Aorta (tissue), 5 donors: ENCODE results near the gene CCDC137. TPM values are rescaled to one million over a fixed set of nuclear protein-coding genes. Genes with fewer than 3 reads are reported as not detected.

ENCODE experiments used
- ATAC-seq: fragments of 200-7000 bp; cut with Tn5 transposase; one replicate; pipeline ENCODE4 v1.9.1; 2022; ENCODE audit warnings: moderate library complexity; ENCODE audit not compliant: low FRiP score
- DNase-seq, 2 donors: peaks; one replicate each; pipeline ENCODE4 v3.0.0-alpha.2; 2020
- H3K27ac ChIP-seq, 2 donors: one replicate each; pipeline ENCODE4 v1.5.1; 2013; ENCODE audit warnings: low read length in 2 of 2, mild to moderate bottlenecking in 2 of 2, moderate library complexity in 2 of 2, control low read depth in 1 of 2, inconsistent platforms in 1 of 2, low read depth in 1 of 2
- H3K27me3 ChIP-seq, 2 donors: one replicate each; pipeline ENCODE4 v1.6.1; 2013; ENCODE audit warnings: control low read depth in 1 of 2, low read length in 1 of 2, mild to moderate bottlenecking in 1 of 2, moderate library complexity in 1 of 2; ENCODE audit not compliant: insufficient read depth in 2 of 2, control insufficient read depth in 1 of 2
- H3K36me3 ChIP-seq, 2 donors: one replicate each; pipeline ENCODE4 v1.6.1; 2013; ENCODE audit warnings: control low read depth in 1 of 2, low read length in 1 of 2, mild to moderate bottlenecking in 1 of 2; ENCODE audit not compliant: insufficient read depth in 2 of 2, control insufficient read depth in 1 of 2
- H3K4me1 ChIP-seq, 2 donors: one replicate each; pipeline ENCODE4 v1.6.1; 2013; ENCODE audit warnings: low read length in 2 of 2, control low read depth in 1 of 2, mild to moderate bottlenecking in 1 of 2, moderate library complexity in 1 of 2; ENCODE audit not compliant: insufficient read depth in 2 of 2, control insufficient read depth in 1 of 2
- H3K4me3 ChIP-seq, 2 donors: one replicate each; pipeline ENCODE4 v1.5.1; 2013; ENCODE audit warnings: low read length in 2 of 2, control low read depth in 1 of 2, mild to moderate bottlenecking in 1 of 2
- H3K9me3 ChIP-seq: one replicate; pipeline ENCODE4 v1.6.1; 2013; ENCODE audit warnings: mild to moderate bottlenecking, low read length; ENCODE audit not compliant: control insufficient read depth
- WGBS, 2 donors: extraction: QIAGEN DNeasy Blood & Tissue Kit; methylation state at CpG; one replicate each; pipeline ENCODE4 v1.1.7; 2013; 5-methylcytosine and 5-hydroxymethylcytosine counted together
- intact Hi-C, 2 donors: fragments of 100-400 bp; cut with DNase I; formaldehyde crosslinking; loops; one replicate each; pipeline versions ENCODE4 v1.14.2 to v1.15.0; 2022
- polyA plus RNA-seq, 2 donors: library from polyadenylated mRNA; stranded (reverse); fragments of 200-250 nt; gene quantifications; one replicate each; pipeline ENCODE4 v1.2.3, GENCODE V29; 2013
- total RNA-seq, 2 donors: library from RNA; stranded (reverse); fragmentation: NEBNext Ultra II Directional; extraction: Animal tissue kit (Norgen Biotek cat#: 25700); gene quantifications; one replicate each; pipeline ENCODE4 v1.2.1, GENCODE V29; 2021
- donor health status: healthy with polysubstance abuse.
- donor health status: Bipolar disorder and iron deficiency.
- donor health status: DM: no; HTN: no; CAD: no.
- donor health status: DM: no; HTN: no; CAD: no.
- donor health status: DM: yes; HTN: yes; CAD: no.

CCDC137 gene
- total and polyA plus RNA-seq, 4 donors, result 7.9 to 13.7 (median 13.2) TPM

GRCh38 chr17:81684442-81684911 is 17.9 kb downstream of the CCDC137 start:
- H3K27me3 ChIP-seq, result no peaks in the 10 kb centered on the region
- DNase-seq (peak in 1 of 2 donors; percentile 72), ATAC-seq (no peak)
- H3K9me3 ChIP-seq, result no peaks in the 10 kb centered on the region
- no peak overlapping the region for H3K27ac ChIP-seq
- H3K36me3 ChIP-seq, result no peaks in the 10 kb centered on the region
- H3K4me1 ChIP-seq, result no peaks in the 10 kb centered on the region
- 4% methylated on average over 16 of the region's 16 CpGs for WGBS, 2 donors
- intact Hi-C loops, result no loop called here
- peak overlapping the region; percentile 90 to 93 for H3K4me3 ChIP-seq

- Histone ChIP-seq H3K4me1 (no peaks in the 10 kb centered on the region), H3K27me3 (no peaks in the 10 kb centered on the region), H3K36me3 (no peaks in the 10 kb centered on the region), H3K4me3 (peak overlapping the region in 1 of 2 donors; percentile 93), H3K9me3 (no peaks in the 10 kb centered on the region), H3K27ac (no peak overlapping the region)
- ATAC-seq, result no peak
- intact Hi-C loops, result no loop called here
- WGBS, 2 donors, result 80% methylated on average over 12 of the region's 12 CpGs
- no peak for DNase-seq
Measured at GRCh38 chr17:81685108-81685507, 18.6 kb downstream of the CCDC137 start.

- DNase-seq (no peak), ATAC-seq (no peak)
- Histone ChIP-seq H3K9me3 (no peaks in the 10 kb centered on the region), H3K4me1 (no peaks in the 10 kb centered on the region), H3K27ac (no peak overlapping the region), H3K4me3 (no peak overlapping the region), H3K27me3 (no peaks in the 10 kb centered on the region), H3K36me3 (peaks cover 0 to 2% of the 10 kb centered on the region in 2 donors)
- WGBS, 2 donors, result 79 to 80% methylated on average over 18 to 20 of the region's 20 CpGs
- intact Hi-C loops, result no loop called here
Measured at GRCh38 chr17:81686614-81687013, 20.1 kb downstream of the CCDC137 start.

- intact Hi-C loops, result no loop called here
- WGBS, 2 donors, result 92 to 94% methylated on average over 39 to 41 of the region's 41 CpGs
- H3K36me3 ChIP-seq, result peaks cover 0 to 2% of the 10 kb centered on the region in 2 donors
- DNase-seq (no peak), ATAC-seq (no peak)
- H3K27me3 ChIP-seq, result no peaks in the 10 kb centered on the region
- no peak overlapping the region for H3K27ac ChIP-seq
- no peak overlapping the region for H3K4me3 ChIP-seq
- H3K9me3 ChIP-seq, result no peaks in the 10 kb centered on the region
- H3K4me1 ChIP-seq, result no peaks in the 10 kb centered on the region
Measured at GRCh38 chr17:81687770-81688541, 21.4 kb downstream of the CCDC137 start.

GRCh38 chr17:81688616-81689015 is 22.1 kb downstream of the CCDC137 start:
- Histone ChIP-seq H3K4me1 (no peaks in the 10 kb centered on the region), H3K9me3 (no peaks in the 10 kb centered on the region), H3K27me3 (no peaks in the 10 kb centered on the region), H3K36me3 (peaks cover 0 to 2% of the 10 kb centered on the region in 2 donors), H3K27ac (no peak overlapping the region), H3K4me3 (no peak overlapping the region)
- intact Hi-C loops, result no loop called here
- WGBS, 2 donors, result 87 to 93% methylated on average over 14 of the region's 14 CpGs
- DNase-seq (no peak), ATAC-seq (no peak)

- Histone ChIP-seq H3K36me3 (peaks cover 0 to 5% of the 10 kb centered on the region in 2 donors), H3K27me3 (no peaks in the 10 kb centered on the region), H3K4me1 (no peaks in the 10 kb centered on the region), H3K9me3 (no peaks in the 10 kb centered on the region), H3K27ac (no peak overlapping the region), H3K4me3 (no peak overlapping the region)
- intact Hi-C loops, result no loop called here
- 85 to 91% methylated on average over 18 of the region's 18 CpGs for WGBS, 2 donors
- no peak for ATAC-seq
- no peak for DNase-seq
Measured at GRCh38 chr17:81690066-81690465, 23.5 kb downstream of the CCDC137 start.

GRCh38 chr17:81690549-81690948 is 24.0 kb downstream of the CCDC137 start:
- Histone ChIP-seq H3K9me3 (no peaks in the 10 kb centered on the region), H3K4me1 (no peaks in the 10 kb centered on the region), H3K27me3 (no peaks in the 10 kb centered on the region), H3K27ac (no peak overlapping the region), H3K4me3 (no peak overlapping the region), H3K36me3 (peaks cover 5 to 7% of the 10 kb centered on the region in 2 donors)
- WGBS, 2 donors, result 84 to 85% methylated on average over 17 of the region's 17 CpGs
- ATAC-seq (no peak), DNase-seq (no peak)
- intact Hi-C loops, result no loop called here

- Histone ChIP-seq H3K36me3 (peaks cover 5 to 7% of the 10 kb centered on the region in 2 donors), H3K9me3 (no peaks in the 10 kb centered on the region), H3K4me1 (no peaks in the 10 kb centered on the region), H3K27me3 (no peaks in the 10 kb centered on the region), H3K27ac (no peak overlapping the region), H3K4me3 (no peak overlapping the region)
- DNase-seq (no peak), ATAC-seq (no peak)
- WGBS, 2 donors, result 87 to 91% methylated on average over 18 of the region's 18 CpGs
- intact Hi-C loops, result no loop called here
Measured at GRCh38 chr17:81691196-81691595, 24.7 kb downstream of the CCDC137 start.

- intact Hi-C loops, result no loop called here
- Histone ChIP-seq H3K9me3 (no peaks in the 10 kb centered on the region), H3K4me3 (no peak overlapping the region), H3K4me1 (no peaks in the 10 kb centered on the region), H3K36me3 (peaks cover 5 to 7% of the 10 kb centered on the region in 2 donors), H3K27me3 (no peaks in the 10 kb centered on the region), H3K27ac (no peak overlapping the region)
- ATAC-seq, result no peak
- no peak for DNase-seq
- WGBS, 2 donors, result 96 to 97% methylated on average over 20 of the region's 20 CpGs
Measured at GRCh38 chr17:81691608-81692007, 25.1 kb downstream of the CCDC137 start.
